Activated naive CD4-positive, alpha-beta T cell treated with anti-CD3 and anti-CD28 coated beads for 36 hours (primary cell): ENCODE data around the gene DAG1. TPM values are rescaled to one million over a fixed set of nuclear protein-coding genes. Genes with fewer than 3 reads are reported as not detected.

Source experiments
- CTCF ChIA-PET: fragments of 350-600 bp; sonication (Branson Sonifier 250); formaldehyde crosslinking; loops from one replicate; lab custom pipeline; 2021; ENCODE audit warnings: antibody characterized with exemption; lab: Charles Lee
- DNase-seq: peaks from one replicate; pipeline ENCODE4 v3.0.0-alpha.2; 2020
- H3K27ac Mint-ChIP-seq: one replicate; pipeline ENCODE4 v1.8.0; 2021; ENCODE audit warnings: mild to moderate bottlenecking, mixed read lengths
- H3K27me3 Mint-ChIP-seq: one replicate; pipeline ENCODE4 v1.8.0; 2021; ENCODE audit warnings: low read depth, mixed read lengths
- H3K36me3 Mint-ChIP-seq: one replicate; pipeline ENCODE4 v1.8.0; 2021; ENCODE audit warnings: low read depth, mixed read lengths
- H3K4me1 Mint-ChIP-seq: one replicate; pipeline ENCODE4 v1.8.0; 2021; ENCODE audit warnings: low read depth, mixed read lengths
- H3K4me3 Mint-ChIP-seq: one replicate; pipeline ENCODE4 v1.8.0; 2021; ENCODE audit warnings: mild to moderate bottlenecking, moderate library complexity, mixed read lengths
- H3K9me3 Mint-ChIP-seq: one replicate; pipeline ENCODE4 v1.8.0; 2021; ENCODE audit warnings: mixed read lengths
- intact Hi-C: fragments of 100-400 bp; cut with micrococcal nuclease; formaldehyde crosslinking; loops from one replicate; pipeline ENCODE4 v1.15.1; 2023
- total RNA-seq, 2 experiments: library from RNA; stranded (reverse); gene quantifications; one replicate each; pipeline ENCODE4 v1.2.3, GENCODE V29; 2021

The DAG1 gene
- total RNA-seq, 2 experiments from 2014 or later, result 6.9 to 8.2 TPM

DNA sequence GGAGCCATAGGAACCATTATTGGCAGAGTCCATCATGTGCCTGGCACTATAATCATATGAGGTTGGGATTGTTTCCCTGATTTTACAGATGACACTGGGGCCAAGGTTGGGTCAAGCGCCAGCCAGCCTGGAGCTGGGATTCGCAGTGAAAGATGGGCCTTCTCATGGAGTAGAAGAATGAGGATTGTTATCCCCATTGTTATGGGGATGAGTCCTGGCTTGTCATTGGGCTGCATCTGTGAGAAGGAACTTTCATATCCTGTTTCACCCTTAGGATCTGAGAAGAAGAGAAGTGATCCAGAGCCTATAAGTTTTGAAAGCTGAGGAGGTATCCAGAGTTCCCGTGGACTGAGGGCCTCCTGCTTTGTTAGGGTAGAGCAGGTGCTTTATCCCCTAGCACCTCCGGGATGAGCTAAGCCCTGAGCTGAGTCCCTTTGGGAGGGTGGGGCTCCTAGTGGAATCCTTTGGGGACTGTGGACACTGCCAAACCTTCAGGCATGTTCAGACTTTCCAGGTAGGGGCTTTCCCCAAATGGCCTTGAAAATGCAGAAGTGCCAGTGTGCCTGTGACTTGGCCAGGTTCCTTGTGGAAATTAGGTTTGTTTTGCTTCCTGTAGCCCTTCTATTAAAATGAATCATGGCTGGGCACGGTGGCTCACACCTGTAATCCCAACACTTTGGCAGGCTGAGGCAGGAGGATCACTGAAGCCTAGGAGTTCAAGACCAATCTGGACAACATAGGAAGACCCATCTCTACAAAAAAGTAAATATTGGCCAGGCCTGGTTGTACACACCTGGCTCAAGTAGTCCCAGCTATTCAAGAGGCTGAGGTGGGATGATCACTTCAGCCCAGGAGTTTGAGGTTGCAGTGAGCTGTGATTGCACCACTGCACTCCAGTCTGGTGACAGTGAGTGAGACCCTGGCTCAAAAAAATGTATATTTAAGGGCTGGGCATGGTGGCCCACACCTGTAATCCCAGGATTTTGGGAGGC is 54.0 kb downstream of the DAG1 start:
- Mint-ChIP-seq H3K36me3 (peaks cover 6% of the 10 kb centered on the region), H3K27me3 (no peaks in the 10 kb centered on the region), H3K4me1 (no peaks in the 10 kb centered on the region), H3K27ac (no peak overlapping the region), H3K9me3 (no peaks in the 10 kb centered on the region), H3K4me3 (no peak overlapping the region)
- intact Hi-C loops, result no loop called here
- no peak for DNase-seq
- CTCF ChIA-PET, result no interaction called here

DNA sequence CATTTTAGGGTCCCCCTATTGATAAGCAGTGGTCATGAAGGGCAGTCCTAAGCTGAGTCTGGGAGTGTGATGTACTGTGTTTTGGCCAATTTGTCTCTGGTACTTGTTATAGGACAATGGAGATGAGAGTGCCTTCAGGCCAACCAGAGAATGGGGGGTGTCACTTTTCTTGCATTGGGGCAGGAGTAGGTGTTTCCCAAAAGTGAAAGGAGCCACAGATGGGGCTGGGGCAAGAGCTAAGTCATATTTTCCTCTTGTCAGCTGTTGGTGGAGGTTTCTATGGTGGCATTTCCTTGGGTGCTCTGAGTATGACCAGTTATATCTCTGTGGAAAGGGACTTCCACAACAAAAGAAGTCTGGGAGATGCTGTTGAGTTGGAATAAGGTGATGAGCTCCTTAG is 59.5 kb downstream of the DAG1 start:
- Mint-ChIP-seq H3K4me1 (peaks cover 10% of the 10 kb centered on the region), H3K27ac (peak overlapping the region; percentile 79), H3K27me3 (no peaks in the 10 kb centered on the region), H3K9me3 (no peaks in the 10 kb centered on the region), H3K4me3 (no peak overlapping the region), H3K36me3 (peaks cover 11% of the 10 kb centered on the region)
- peak; percentile 37 for DNase-seq
- intact Hi-C loops, result no loop called here
- CTCF ChIA-PET, result interaction anchor here (2.1 to 2.2 kb wide), 2 partner anchors 10 to 142 kb away, joined by 4 to 17 read pairs; no protein-coding TSS in a partner anchor

DNA sequence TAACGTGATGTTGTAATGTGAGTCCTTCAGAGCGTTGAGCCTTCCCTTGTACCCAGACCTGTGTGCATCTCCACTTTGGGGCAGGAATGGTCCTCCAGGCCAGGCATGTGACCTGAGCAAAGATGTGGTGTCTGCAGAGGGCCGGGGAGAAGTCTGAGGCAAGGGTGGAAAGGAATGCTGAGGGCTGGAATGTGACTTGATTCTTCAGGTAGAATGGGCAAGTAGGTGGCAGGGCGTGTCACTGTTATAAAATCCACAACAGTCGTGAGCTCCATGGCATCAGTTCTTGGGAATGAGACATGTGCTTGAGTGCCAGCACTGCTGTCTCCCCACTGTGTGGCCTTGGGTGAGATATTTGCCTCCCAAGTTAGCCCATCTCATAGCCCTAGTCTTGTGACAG is 60.2 kb downstream of the DAG1 start:
- no peaks in the 10 kb centered on the region for H3K9me3 Mint-ChIP-seq

DNA sequence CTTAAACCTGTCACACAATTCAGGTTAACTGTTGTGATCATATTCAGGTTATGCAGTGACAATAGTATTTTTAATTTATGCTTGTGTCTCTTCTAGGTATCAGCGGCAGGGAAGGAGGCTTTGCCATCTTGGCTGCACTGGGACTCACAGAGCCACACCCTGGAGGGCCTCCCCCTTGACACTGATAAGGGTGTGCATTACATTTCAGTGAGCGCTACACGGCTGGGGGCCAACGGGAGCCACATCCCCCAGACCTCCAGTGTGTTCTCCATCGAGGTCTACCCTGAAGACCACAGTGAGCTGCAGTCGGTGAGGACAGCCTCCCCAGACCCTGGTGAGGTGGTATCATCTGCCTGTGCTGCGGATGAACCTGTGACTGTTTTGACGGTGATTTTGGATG is 60.6 kb downstream of the DAG1 start:
- Mint-ChIP-seq H3K27me3 (no peaks in the 10 kb centered on the region), H3K27ac (no peak overlapping the region), H3K9me3 (no peaks in the 10 kb centered on the region), H3K36me3 (peaks cover 11% of the 10 kb centered on the region), H3K4me1 (peaks cover 10% of the 10 kb centered on the region), H3K4me3 (no peak overlapping the region)
- intact Hi-C loops, result no loop called here
- no peak for DNase-seq
- CTCF ChIA-PET, result interaction anchor here (0.5 to 2.2 kb wide), 3 partner anchors 8 to 188 kb away, joined by 3 to 17 read pairs (median 4); no protein-coding TSS in a partner anchor

More for the DNA sequence above, 60.2 kb downstream of the DAG1 start:
- no peak for DNase-seq
- CTCF ChIA-PET, result interaction anchor here (0.5 to 2.2 kb wide), 3 partner anchors 9 to 188 kb away, joined by 3 to 17 read pairs (median 4); no protein-coding TSS in a partner anchor
- Mint-ChIP-seq H3K27me3 (no peaks in the 10 kb centered on the region), H3K4me3 (no peak overlapping the region), H3K36me3 (peaks cover 11% of the 10 kb centered on the region), H3K4me1 (peaks cover 10% of the 10 kb centered on the region), H3K27ac (peak overlapping the region; percentile 32)
- intact Hi-C loops, result no loop called here

DNA sequence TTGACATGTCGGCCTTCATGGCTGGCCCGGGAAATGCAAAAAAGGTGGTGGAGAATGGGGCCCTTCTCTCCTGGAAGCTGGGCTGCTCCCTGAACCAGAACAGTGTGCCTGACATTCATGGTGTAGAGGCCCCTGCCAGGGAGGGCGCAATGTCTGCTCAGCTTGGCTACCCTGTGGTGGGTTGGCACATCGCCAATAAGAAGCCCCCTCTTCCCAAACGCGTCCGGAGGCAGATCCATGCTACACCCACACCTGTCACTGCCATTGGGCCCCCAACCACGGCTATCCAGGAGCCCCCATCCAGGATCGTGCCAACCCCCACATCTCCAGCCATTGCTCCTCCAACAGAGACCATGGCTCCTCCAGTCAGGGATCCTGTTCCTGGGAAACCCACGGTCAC is 61.2 kb downstream of the DAG1 start:
- Mint-ChIP-seq H3K27ac (no peak overlapping the region), H3K9me3 (no peaks in the 10 kb centered on the region), H3K4me1 (peaks cover 10% of the 10 kb centered on the region), H3K36me3 (peaks cover 11% of the 10 kb centered on the region), H3K27me3 (no peaks in the 10 kb centered on the region), H3K4me3 (no peak overlapping the region)
- DNase-seq, result no peak
- intact Hi-C loops, result no loop called here
- CTCF ChIA-PET, result interaction anchor here (2.2 kb wide), 1 partner anchor 140 kb away, joined by 4 read pairs; no protein-coding TSS in a partner anchor

DNA sequence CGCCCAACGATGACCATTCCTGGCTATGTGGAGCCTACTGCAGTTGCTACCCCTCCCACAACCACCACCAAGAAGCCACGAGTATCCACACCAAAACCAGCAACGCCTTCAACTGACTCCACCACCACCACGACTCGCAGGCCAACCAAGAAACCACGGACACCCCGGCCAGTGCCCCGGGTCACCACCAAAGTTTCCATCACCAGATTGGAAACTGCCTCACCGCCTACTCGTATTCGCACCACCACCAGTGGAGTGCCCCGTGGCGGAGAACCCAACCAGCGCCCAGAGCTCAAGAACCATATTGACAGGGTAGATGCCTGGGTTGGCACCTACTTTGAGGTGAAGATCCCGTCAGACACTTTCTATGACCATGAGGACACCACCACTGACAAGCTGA is 61.6 kb downstream of the DAG1 start:
- CTCF ChIA-PET, result interaction anchor here (2.2 kb wide), 1 partner anchor 140 kb away, joined by 4 read pairs; no protein-coding TSS in a partner anchor
- Mint-ChIP-seq H3K9me3 (no peaks in the 10 kb centered on the region), H3K4me3 (no peak overlapping the region), H3K4me1 (peaks cover 10% of the 10 kb centered on the region), H3K36me3 (peaks cover 11% of the 10 kb centered on the region), H3K27ac (no peak overlapping the region), H3K27me3 (no peaks in the 10 kb centered on the region)
- no peak for DNase-seq
- intact Hi-C loops, result no loop called here

DNA sequence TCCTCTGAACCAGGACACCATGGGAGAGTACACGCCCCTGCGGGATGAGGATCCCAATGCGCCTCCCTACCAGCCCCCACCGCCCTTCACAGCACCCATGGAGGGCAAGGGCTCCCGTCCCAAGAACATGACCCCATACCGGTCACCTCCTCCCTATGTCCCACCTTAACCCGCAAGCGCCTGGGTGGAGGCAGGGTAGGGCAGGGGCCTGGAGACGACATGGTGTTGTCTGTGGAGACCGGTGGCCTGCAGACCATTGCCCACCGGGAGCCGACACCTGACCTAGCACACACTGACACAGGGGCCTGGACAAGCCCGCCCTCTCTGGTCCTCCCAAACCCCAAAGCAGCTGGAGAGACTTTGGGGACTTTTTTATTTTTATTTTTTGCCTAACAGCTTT is 63.0 kb downstream of the DAG1 start:
- Mint-ChIP-seq H3K4me3 (no peak overlapping the region), H3K9me3 (no peaks in the 10 kb centered on the region), H3K4me1 (peaks cover 10% of the 10 kb centered on the region), H3K27ac (no peak overlapping the region), H3K36me3 (peaks cover 11% of the 10 kb centered on the region), H3K27me3 (no peaks in the 10 kb centered on the region)
- CTCF ChIA-PET, result interaction anchor here (2.2 kb wide), 1 partner anchor 138 kb away, joined by 7 read pairs; no protein-coding TSS in a partner anchor
- no peak for DNase-seq
- intact Hi-C loops, result no loop called here

DNA sequence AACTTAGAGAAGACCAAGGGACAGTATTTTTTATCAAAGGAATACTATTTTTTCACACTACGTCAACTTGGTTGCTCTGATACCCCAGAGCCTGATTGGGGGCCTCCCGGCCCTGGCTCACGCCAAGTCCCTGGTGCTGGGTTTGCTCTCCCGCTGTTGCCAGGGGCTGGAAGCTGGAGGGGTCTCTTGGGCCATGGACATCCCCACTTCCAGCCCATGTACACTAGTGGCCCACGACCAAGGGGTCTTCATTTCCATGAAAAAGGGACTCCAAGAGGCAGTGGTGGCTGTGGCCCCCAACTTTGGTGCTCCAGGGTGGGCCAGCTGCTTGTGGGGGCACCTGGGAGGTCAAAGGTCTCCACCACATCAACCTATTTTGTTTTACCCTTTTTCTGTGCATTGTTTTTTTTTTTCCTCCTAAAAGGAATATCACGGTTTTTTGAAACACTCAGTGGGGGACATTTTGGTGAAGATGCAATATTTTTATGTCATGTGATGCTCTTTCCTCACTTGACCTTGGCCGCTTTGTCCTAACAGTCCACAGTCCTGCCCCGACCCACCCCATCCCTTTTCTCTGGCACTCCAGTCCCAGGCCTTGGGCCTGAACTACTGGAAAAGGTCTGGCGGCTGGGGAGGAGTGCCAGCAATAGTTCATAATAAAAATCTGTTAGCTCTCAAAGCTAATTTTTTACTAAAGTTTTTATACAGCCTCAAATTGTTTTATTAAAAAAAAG is 63.9 kb downstream of the DAG1 start:
- no peak overlapping the region for H3K4me3 Mint-ChIP-seq
- H3K9me3 Mint-ChIP-seq, result no peaks in the 10 kb centered on the region
- no peaks in the 10 kb centered on the region for H3K27me3 Mint-ChIP-seq
- peaks cover 10% of the 10 kb centered on the region for H3K4me1 Mint-ChIP-seq
- CTCF ChIA-PET, result interaction anchor here (0.9 to 2.2 kb wide), 2 partner anchors 14 to 138 kb away, joined by 3 to 7 read pairs; no protein-coding TSS in a partner anchor
- H3K36me3 Mint-ChIP-seq, result peaks cover 11% of the 10 kb centered on the region
- H3K27ac Mint-ChIP-seq, result no peak overlapping the region
- no peak for DNase-seq
- intact Hi-C loops, result no loop called here

DNA sequence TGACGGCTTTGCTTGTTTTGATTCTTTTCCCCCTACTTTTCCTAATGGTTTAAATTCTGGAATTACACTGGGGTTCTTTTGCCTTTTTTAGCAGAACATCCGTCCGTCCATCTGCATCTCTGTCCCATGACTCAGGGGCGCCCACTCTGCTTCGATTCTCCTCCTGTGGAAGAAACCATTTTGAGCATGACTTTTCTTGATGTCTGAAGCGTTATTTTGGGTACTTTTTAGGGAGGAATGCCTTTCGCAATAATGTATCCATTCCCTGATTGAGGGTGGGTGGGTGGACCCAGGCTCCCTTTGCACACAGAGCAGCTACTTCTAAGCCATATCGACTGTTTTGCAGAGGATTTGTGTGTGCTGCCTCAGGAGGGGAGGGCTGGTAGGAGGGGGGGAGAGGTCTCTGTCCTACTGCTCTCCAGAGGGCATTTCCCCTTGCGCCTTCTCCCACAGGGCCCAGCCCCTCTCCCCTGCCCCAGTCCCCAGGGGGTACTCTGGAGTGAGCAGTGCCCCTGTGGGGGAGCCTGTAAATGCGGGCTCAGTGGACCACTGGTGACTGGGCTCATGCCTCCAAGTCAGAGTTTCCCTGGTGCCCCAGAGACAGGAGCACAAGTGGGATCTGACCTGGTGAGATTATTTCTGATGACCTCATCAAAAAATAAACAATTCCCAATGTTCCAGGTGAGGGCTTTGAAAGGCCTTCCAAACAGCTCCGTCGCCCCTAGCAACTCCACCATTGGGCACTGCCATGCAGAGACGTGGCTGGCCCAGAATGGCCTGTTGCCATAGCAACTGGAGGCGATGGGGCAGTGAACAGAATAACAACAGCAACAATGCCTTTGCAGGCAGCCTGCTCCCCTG is 64.7 kb downstream of the DAG1 start:
- Mint-ChIP-seq H3K27me3 (no peaks in the 10 kb centered on the region), H3K9me3 (no peaks in the 10 kb centered on the region), H3K4me3 (no peak overlapping the region), H3K27ac (no peak overlapping the region), H3K4me1 (peaks cover 5% of the 10 kb centered on the region), H3K36me3 (peaks cover 11% of the 10 kb centered on the region)
- CTCF ChIA-PET, result interaction anchor here (0.6 to 2.2 kb wide), 2 partner anchors 137 to 477 kb away, joined by 3 to 7 read pairs; no protein-coding TSS in a partner anchor
- intact Hi-C loops, result no loop called here
- no peak for DNase-seq

DNA sequence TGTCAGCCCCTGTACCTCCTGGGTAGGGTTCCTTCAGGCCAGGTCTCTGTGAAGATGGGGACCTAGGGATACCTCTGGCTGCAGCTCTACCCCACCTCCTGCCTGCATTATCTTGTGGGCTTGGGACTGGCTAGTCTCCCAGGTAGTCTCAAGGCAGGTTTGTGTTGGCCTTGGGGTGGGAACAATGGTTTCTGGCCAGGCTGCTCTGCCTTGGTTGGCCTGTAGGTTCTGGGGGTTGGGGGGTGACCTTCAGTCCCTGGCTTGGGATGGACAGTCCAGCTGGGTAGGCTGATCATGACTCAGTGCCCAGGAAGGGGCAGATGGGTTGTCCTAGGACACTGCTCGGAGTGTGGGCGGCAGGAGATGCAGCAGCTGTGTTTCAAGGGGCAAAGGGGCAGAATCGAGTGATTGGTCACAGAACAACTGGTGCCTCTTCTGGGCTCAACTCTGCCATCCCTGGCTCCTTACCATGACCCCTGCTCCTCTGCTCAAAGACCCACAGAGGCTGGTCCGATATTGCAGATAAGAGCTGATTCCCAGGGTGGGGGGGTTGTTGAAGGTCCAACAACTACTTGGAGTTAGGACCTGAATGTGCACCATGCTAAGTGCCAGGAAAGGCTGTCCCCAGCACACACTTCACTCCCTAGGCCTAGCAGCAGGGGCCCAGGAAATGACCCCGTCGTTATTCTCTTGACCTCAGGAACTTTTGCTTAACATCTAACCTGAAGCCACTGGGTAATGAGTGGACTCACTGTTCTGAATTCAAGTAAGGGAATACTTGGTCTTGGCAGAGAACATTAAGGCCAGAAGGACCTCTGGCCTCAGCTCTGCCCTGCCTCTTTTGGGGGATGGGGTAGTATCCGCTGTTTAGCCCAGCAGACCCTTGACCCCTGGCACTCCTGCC is 66.2 kb downstream of the DAG1 start:
- Mint-ChIP-seq H3K9me3 (no peaks in the 10 kb centered on the region), H3K4me1 (peaks cover 2% of the 10 kb centered on the region), H3K36me3 (peaks cover 7% of the 10 kb centered on the region), H3K27me3 (no peaks in the 10 kb centered on the region), H3K27ac (no peak overlapping the region), H3K4me3 (no peak overlapping the region)
- CTCF ChIA-PET, result interaction anchor here (5.9 kb wide), 1 partner anchor 135 kb away, joined by 171 read pairs; no protein-coding TSS in a partner anchor
- DNase-seq, result no peak
- intact Hi-C loops, result no loop called here
